OCI-LY1 (cell line): ENCODE data around the gene IRS1.

ENCODE experiments used
- EZH2 ChIP-seq: fragments of 200-600 bp; sonication (generic), shearing (Covaris generic); IDR thresholded peaks from 2 replicates; pipeline ENCODE4 v1.8.0; 2017; ENCODE audit warnings: borderline replicate concordance, mixed run types, mild to moderate bottlenecking, antibody characterized with exemption, low read length, moderate library complexity, mixed read lengths
- TF ChIP-seq, protein P1 (sequence below): fragments of 200-600 bp; sonication (generic), shearing (Covaris generic); IDR thresholded peaks from 2 replicates; pipeline ENCODE4 v1.5.1; 2017; ENCODE audit warnings: mild to moderate bottlenecking, antibody characterized with exemption, low read length, moderate library complexity, mixed read lengths

DNA sequence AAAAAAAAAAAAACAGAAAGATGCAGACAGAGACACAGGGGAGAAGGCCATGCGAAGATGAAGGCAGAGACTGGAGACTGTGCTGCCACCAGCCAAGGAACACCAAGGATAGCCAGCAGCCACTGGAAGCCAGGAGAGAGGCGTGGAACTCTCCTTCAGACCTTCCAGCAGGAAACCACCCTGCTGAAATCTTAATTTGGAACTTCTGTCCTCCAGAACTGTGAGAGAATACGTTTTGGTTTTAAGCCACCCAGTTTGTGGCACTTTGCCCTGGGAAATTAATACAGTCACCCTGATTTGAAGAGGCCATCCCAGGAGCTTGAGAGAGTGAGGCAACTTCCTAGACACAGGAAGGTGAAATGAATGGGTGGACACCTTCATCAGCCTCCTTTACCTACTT is 93.7 kb downstream of the IRS1 start:
- TF ChIP-seq, protein P1, sequence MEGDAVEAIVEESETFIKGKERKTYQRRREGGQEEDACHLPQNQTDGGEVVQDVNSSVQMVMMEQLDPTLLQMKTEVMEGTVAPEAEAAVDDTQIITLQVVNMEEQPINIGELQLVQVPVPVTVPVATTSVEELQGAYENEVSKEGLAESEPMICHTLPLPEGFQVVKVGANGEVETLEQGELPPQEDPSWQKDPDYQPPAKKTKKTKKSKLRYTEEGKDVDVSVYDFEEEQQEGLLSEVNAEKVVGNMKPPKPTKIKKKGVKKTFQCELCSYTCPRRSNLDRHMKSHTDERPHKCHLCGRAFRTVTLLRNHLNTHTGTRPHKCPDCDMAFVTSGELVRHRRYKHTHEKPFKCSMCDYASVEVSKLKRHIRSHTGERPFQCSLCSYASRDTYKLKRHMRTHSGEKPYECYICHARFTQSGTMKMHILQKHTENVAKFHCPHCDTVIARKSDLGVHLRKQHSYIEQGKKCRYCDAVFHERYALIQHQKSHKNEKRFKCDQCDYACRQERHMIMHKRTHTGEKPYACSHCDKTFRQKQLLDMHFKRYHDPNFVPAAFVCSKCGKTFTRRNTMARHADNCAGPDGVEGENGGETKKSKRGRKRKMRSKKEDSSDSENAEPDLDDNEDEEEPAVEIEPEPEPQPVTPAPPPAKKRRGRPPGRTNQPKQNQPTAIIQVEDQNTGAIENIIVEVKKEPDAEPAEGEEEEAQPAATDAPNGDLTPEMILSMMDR = no peak
- no peak for TF ChIP-seq EZH2
